GM12878 (cell line): Measurements from ENCODE around the gene PPARD. TPM values are rescaled to one million over a fixed set of nuclear protein-coding genes. Genes with fewer than 3 reads are reported as not detected.

Experiments used
- ATAC-seq: fragments of 200-7000 bp; cut with Tn5 transposase; 3 replicates; pipeline ENCODE4 v1.9.1; 2020; ENCODE audit warnings: mild to moderate bottlenecking, moderate library complexity
- BruUV-seq: library from RNA; stranded (reverse); fragments of 400-500 nt; replicated peaks from 2 replicates; lab custom pipeline; 2021; lab: Mats Ljungman, UMichigan
- CTCF ChIA-PET: fragments of 300-600 bp; sonication (Branson Sonifier 250); formaldehyde crosslinking; extraction: SDS; loops from one replicate; lab custom pipeline; 2021; ENCODE audit warnings: inconsistent platforms; lab: Yijun Ruan, JAX
- POLR2A ChIA-PET: fragments of 350-600 bp; formaldehyde crosslinking; extraction: SDS; loops from one replicate; lab custom pipeline; 2021; ENCODE audit warnings: inconsistent platforms; lab: Charles Lee
- RAD21 ChIA-PET: fragments of 300-600 bp; sonication (Branson Sonifier 250); formaldehyde crosslinking; loops from one replicate; lab custom pipeline; 2023; ENCODE audit warnings: antibody characterized with exemption; ENCODE audit not compliant: unreplicated experiment; lab: Charles Lee
- SMC1A ChIA-PET: fragments of 300-600 bp; sonication (Branson Sonifier 250); formaldehyde crosslinking; loops from one replicate; lab custom pipeline; 2023; ENCODE audit not compliant: unreplicated experiment, uncharacterized antibody; lab: Charles Lee
- DNase-seq: peaks from one replicate; pipeline ENCODE4 v3.0.0-alpha.2; 2011; ENCODE audit warnings: low read depth, low spot score
- FAIRE-seq: peaks from 3 replicates; lab custom pipeline; 2011; peaks lifted over from hg19 to GRCh38; lab: Jason Lieb, UNC
- H2AFZ ChIP-seq: 2 replicates; pipeline ENCODE4 v1.6.0; 2011; ENCODE audit warnings: low read depth, low read length, control low read depth; ENCODE audit not compliant: control insufficient read depth
- H3K27ac ChIP-seq: 2 replicates; pipeline ENCODE4 v1.5.1; 2011; ENCODE audit warnings: control low read depth; ENCODE audit not compliant: control insufficient read depth, insufficient read depth
- H3K27me3 ChIP-seq, 2 experiments: replicated peaks in 1 of 2; 2 replicates each; pipeline versions ENCODE4 v1.6.0 to v1.6.1; 2011; ENCODE audit warnings: low read length in 1 of 2; ENCODE audit not compliant: control insufficient read depth in 2 of 2, insufficient read depth in 2 of 2
- H3K36me3 ChIP-seq, 2 experiments: 2 replicates each; pipeline ENCODE4 v1.5.1; 2011; ENCODE audit warnings: low read length in 1 of 2; ENCODE audit not compliant: control insufficient read depth in 2 of 2, insufficient read depth in 2 of 2
- H3K4me1 ChIP-seq: 2 replicates; pipeline ENCODE4 v1.6.1; 2011; ENCODE audit warnings: mild to moderate bottlenecking, low read length, moderate library complexity, mixed read lengths; ENCODE audit not compliant: control insufficient read depth, insufficient read depth
- H3K4me2 ChIP-seq: 2 replicates; pipeline ENCODE4 v1.6.0; 2011; ENCODE audit warnings: control low read depth; ENCODE audit not compliant: control insufficient read depth, insufficient read depth
- H3K4me3 ChIP-seq: fragments of 200-600 bp; sonication (generic); 2 replicates; pipeline ENCODE4 v1.5.1; 2016
- H3K79me2 ChIP-seq: 2 replicates; pipeline ENCODE4 v1.6.0; 2011; ENCODE audit warnings: low read length; ENCODE audit not compliant: control insufficient read depth, insufficient read depth
- H3K9ac ChIP-seq: 2 replicates; pipeline ENCODE4 v1.8.0; 2011; ENCODE audit warnings: low read length, control low read depth, mixed read lengths; ENCODE audit not compliant: control insufficient read depth, insufficient read depth
- H3K9me3 ChIP-seq: replicated peaks from 3 replicates; pipeline ENCODE4 v1.5.1; 2011; ENCODE audit warnings: mild to moderate bottlenecking, low read length; ENCODE audit not compliant: control insufficient read depth, insufficient read depth
- H4K20me1 ChIP-seq: 2 replicates; pipeline ENCODE4 v1.6.0; 2011; ENCODE audit not compliant: control insufficient read depth, insufficient read depth
- EP300 ChIP-seq, 2 experiments: fragments of 150-350 bp in 1 of 2; IDR thresholded peaks; 2 replicates each; pipeline ENCODE4 v1.6.1; 2011 to 2012; ENCODE audit warnings: low read depth in 2 of 2, low read length in 2 of 2, borderline replicate concordance in 1 of 2, improper control_type of control experiment in 1 of 2, inconsistent platforms in 1 of 2; ENCODE audit not compliant: control insufficient read depth in 1 of 2
- GATAD2B ChIP-seq: fragments of 450-650 bp; conservative IDR thresholded peaks from 2 replicates; pipeline ENCODE4 v1.6.1; 2017; ENCODE audit warnings: low read depth, mild to moderate bottlenecking, moderate library complexity
- IKZF1 ChIP-seq: fragments of 450-650 bp; conservative IDR thresholded peaks from 2 replicates; pipeline ENCODE4 v1.6.1; 2017; ENCODE audit warnings: antibody characterized with exemption, mild to moderate bottlenecking
- MXI1 ChIP-seq: fragments of 150-350 bp; IDR thresholded peaks from 2 replicates; pipeline ENCODE4 v1.6.1; 2011; ENCODE audit warnings: low read depth, mild to moderate bottlenecking, inconsistent platforms, low read length, improper control_type of control experiment
- NFYB ChIP-seq: IDR thresholded peaks from 2 replicates; pipeline ENCODE4 v1.6.1; 2011; ENCODE audit warnings: low read depth, mild to moderate bottlenecking, low read length, improper control_type of control experiment, moderate library complexity; ENCODE audit not compliant: insufficient read depth
- NR2C2 ChIP-seq: IDR thresholded peaks from 2 replicates; pipeline ENCODE4 v1.6.1; 2011; ENCODE audit warnings: borderline replicate concordance, low read depth; ENCODE audit not compliant: control insufficient read depth, insufficient read length
- NR2F1 ChIP-seq: fragments of 450-650 bp; conservative IDR thresholded peaks from 2 replicates; pipeline ENCODE4 v1.6.1; 2017; ENCODE audit warnings: mild to moderate bottlenecking
- POLR2A ChIP-seq: IDR thresholded peaks from 2 replicates; pipeline ENCODE4 v1.6.1; 2011; ENCODE audit warnings: low read depth, mild to moderate bottlenecking, low read length
- RB1 ChIP-seq: fragments of 450-650 bp; formaldehyde crosslinking; IDR thresholded peaks from 2 replicates; pipeline ENCODE4 v1.6.1; 2017; ENCODE audit warnings: mild to moderate bottlenecking, borderline replicate concordance
- SREBF1 ChIP-seq: IDR thresholded peaks from 2 replicates; pipeline ENCODE4 v1.6.1; 2012; ENCODE audit warnings: mild to moderate bottlenecking, low read length
- TCF12 ChIP-seq: IDR thresholded peaks from 2 replicates; pipeline ENCODE4 v1.6.1; 2011; ENCODE audit warnings: low read depth, mild to moderate bottlenecking, low read length
- YY1 ChIP-seq: IDR thresholded peaks from 2 replicates; pipeline ENCODE4 v1.6.1; 2011; ENCODE audit warnings: low read depth, mild to moderate bottlenecking, low read length
- ZBED1 ChIP-seq: IDR thresholded peaks from 2 replicates; pipeline ENCODE4 v1.6.1; 2016; ENCODE audit warnings: borderline replicate concordance
- ZNF217 ChIP-seq: fragments of 450-650 bp; IDR thresholded peaks from 2 replicates; pipeline ENCODE4 v1.6.1; 2017; ENCODE audit warnings: antibody characterized with exemption, mild to moderate bottlenecking
- ZNF24 ChIP-seq: fragments of 450-650 bp; IDR thresholded peaks from 2 replicates; pipeline ENCODE4 v1.6.1; 2017; ENCODE audit warnings: antibody characterized with exemption, mild to moderate bottlenecking
- ZZZ3 ChIP-seq: IDR thresholded peaks from 2 replicates; pipeline ENCODE4 v1.6.1; 2011; ENCODE audit warnings: low read depth; ENCODE audit not compliant: control insufficient read depth, insufficient read length
- WGBS: methylation state at CpG from one replicate; pipeline ENCODE4 v1.1.6; 2016; ENCODE audit warnings: low lambda C conversion rate; ENCODE audit not compliant: insufficient replicate concordance, insufficient coverage; ENCODE audit errors: missing lambda C conversion rate; 5-methylcytosine and 5-hydroxymethylcytosine counted together
- in situ Hi-C: fragments of 300-500 bp; cut with MboI; formaldehyde crosslinking; loops from 9 replicates; pipeline ENCODE4 v1.14.3; 2018; ENCODE audit warnings: mixed read lengths
- intact Hi-C: fragments of 100-400 bp; cut with micrococcal nuclease; formaldehyde crosslinking; loops from one replicate; pipeline ENCODE4 v1.14.2; 2022; ENCODE audit not compliant: unreplicated experiment
- polyA plus RNA-seq, 11 experiments: library from polyadenylated mRNA; depleted of rRNA in 4 of 11; unstranded in 6 of 11; stranded (reverse) in 5 of 11; fragments of >200 nt; fragmentation: Nextera tagmentation in 4 of 11; fragmentation: Illumina TruSeq in 1 of 11; extraction: Ambion mirVana in 4 of 11; extraction: Trizol in 1 of 11; gene quantifications; 1 replicate in 1 of 11; 2 replicates in 10 of 11; pipeline versions ENCODE4 v1.2.1 to v1.2.3, GENCODE V29; 2011 to 2016; ENCODE audit warnings: inconsistent platforms in 2 of 11, missing spikeins in 2 of 11, low read depth in 1 of 11
- total RNA-seq, 4 experiments: library from RNA; depleted of rRNA in 3 of 4; stranded (reverse); fragments of >200 nt in 3 of 4; fragmentation: Illumina TruSeq in 1 of 4; extraction: Trizol in 1 of 4; gene quantifications; 2 replicates each; pipeline versions ENCODE4 v1.2.1 to v1.2.3, GENCODE V29; 2013 to 2021
- TF ChIP-seq, protein P1 (sequence below): fragments of 450-650 bp; conservative IDR thresholded peaks from 2 replicates; pipeline ENCODE4 v1.6.1; 2017; ENCODE audit warnings: mild to moderate bottlenecking, moderate library complexity
- TF ChIP-seq, protein P2 (sequence below): fragments of 450-650 bp; IDR thresholded peaks from 2 replicates; pipeline ENCODE4 v1.6.1; 2018; ENCODE audit warnings: mild to moderate bottlenecking, low read depth, moderate library complexity; ENCODE audit not compliant: partially characterized antibody

PPARD gene
- total and polyA plus RNA-seq, 10 of the 15 experiments (the other 5 are each of a cell fraction or from before 2014, with no cell fraction given): 0.05 to 12.6 (median 6.7) TPM

DNA sequence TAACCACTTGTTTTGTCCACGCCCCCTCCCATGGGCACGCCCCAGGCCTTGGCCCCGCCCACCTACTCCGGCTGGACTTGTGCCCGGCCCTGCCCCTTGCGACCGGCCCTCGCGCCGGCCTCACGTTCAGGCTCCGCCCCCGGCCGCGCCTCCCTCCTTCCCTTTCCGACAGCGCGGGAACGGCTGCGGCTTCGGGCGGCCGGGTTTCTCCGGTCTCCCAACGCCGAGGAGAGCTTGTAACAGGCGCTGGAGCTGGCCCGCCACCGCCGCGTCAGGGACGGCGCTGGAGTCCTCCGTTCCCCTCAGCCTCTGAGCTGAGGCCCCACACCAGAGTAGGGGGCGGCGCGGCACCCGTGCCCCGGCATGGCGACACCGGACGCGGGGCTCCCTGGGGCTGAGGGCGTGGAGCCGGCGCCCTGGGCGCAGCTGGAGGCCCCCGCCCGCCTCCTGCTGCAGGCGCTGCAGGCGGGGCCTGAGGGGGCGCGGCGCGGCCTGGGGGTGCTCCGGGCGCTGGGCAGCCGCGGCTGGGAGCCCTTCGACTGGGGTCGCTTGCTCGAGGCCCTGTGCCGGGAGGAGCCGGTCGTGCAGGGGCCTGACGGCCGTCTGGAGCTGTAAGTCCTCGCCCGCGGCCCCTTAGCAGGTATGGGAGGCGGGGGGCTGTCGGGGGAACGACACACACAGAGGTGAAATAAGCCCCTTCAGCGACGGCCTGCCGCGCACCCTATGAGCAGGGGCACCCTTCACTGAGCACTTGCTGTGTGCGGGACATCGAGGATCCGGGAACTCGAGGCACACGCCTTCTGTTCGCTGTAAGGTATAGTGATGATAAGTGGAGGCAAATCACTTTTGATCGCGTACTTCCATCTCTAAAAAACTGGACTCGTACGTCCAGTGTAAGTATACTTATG lies 110.1 kb downstream of the PPARD start, which contains the start of gene FANCE:
Gene FANCE (plus strand): TSS at position 156 of the 908 bp plus-strand sequence. CDS start 208 bp downstream, at position 364.
- peak within 1 kb of the TSS; percentile 72 for H3K9ac ChIP-seq
- H3K4me3 ChIP-seq: peak within 1 kb of the TSS; percentile 81
- peak within 1 kb of the TSS; percentile 93 for H2AFZ ChIP-seq
- ChIA-PET POLR2A (interaction anchor here (0.8 to 1.1 kb wide), 5 partner anchors 9 to 151 kb away, joined by 3 read pairs; partner anchors contain the start of gene RPL10A), CTCF (interaction anchor here (1.1 to 6.5 kb wide), 9 partner anchors 16 to 188 kb away, joined by 3 to 177 read pairs (median 20); partner anchors contain the start of genes DEF6, PPARD and RPL10A), SMC1A (interaction anchor here (2.0 to 6.8 kb wide), 6 partner anchors 15 to 159 kb away, joined by 7 to 116 read pairs (median 12); partner anchors contain the start of genes DEF6, PPARD and RPL10A), RAD21 (interaction anchor here (0.6 to 8.7 kb wide), 7 partner anchors 12 to 284 kb away, joined by 3 to 125 read pairs (median 6); partner anchors contain the start of genes ARMC12, DEF6, PPARD and RPL10A)
- WGBS: under 1% methylated on average over 82 of the region's 87 CpGs
- H4K20me1 ChIP-seq: no peaks in the 10 kb centered on the region
- peaks cover 10% of the 10 kb centered on the region for H3K4me1 ChIP-seq
- H3K27ac ChIP-seq: peak within 1 kb of the TSS; percentile 38; the same call in 1 of the 2 replicates
- H3K36me3 ChIP-seq: peaks cover 0 to 1% of the 10 kb centered on the region in 2 experiments; a peak in 2 of 4 replicates
- in situ Hi-C loops (loop anchor here (5.0 kb wide), 1 partner anchor 110 kb away; the partner anchor contains the start of gene PPARD), intact Hi-C loops (loop anchor here (2.0 kb wide), 1 partner anchor 16 kb away; the partner anchor contains the start of gene RPL10A)
- 0 out of 4 replicates have a peak, but pooled peaks cover 0 to 3% of the 10 kb centered on the region in 2 experiments for H3K27me3 ChIP-seq
- peak; percentile 72 for DNase-seq
- FAIRE-seq: peak; percentile 91
- ATAC-seq: peak; percentile 95
- H3K4me2 ChIP-seq: peak within 1 kb of the TSS; percentile 94
- BruUV-seq: no TSS peak
- H3K79me2 ChIP-seq: peaks cover 4% of the 10 kb centered on the region
- no peaks in the 10 kb centered on the region for H3K9me3 ChIP-seq
- no peak for TF ChIP-seq NR2C2
- TF ChIP-seq EP300 (IDR thresholded peaks at IDR 0.05; ENCODE audit: borderline replicate concordance in 1 of 2, control insufficient read depth in 1 of 2, low read depth in 2 of 2, low read length in 2 of 2): no peak
- peak; percentile 99 for TF ChIP-seq RB1
- TF ChIP-seq, protein P1, sequence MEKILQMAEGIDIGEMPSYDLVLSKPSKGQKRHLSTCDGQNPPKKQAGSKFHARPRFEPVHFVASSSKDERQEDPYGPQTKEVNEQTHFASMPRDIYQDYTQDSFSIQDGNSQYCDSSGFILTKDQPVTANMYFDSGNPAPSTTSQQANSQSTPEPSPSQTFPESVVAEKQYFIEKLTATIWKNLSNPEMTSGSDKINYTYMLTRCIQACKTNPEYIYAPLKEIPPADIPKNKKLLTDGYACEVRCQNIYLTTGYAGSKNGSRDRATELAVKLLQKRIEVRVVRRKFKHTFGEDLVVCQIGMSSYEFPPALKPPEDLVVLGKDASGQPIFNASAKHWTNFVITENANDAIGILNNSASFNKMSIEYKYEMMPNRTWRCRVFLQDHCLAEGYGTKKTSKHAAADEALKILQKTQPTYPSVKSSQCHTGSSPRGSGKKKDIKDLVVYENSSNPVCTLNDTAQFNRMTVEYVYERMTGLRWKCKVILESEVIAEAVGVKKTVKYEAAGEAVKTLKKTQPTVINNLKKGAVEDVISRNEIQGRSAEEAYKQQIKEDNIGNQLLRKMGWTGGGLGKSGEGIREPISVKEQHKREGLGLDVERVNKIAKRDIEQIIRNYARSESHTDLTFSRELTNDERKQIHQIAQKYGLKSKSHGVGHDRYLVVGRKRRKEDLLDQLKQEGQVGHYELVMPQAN: peak; percentile 95
- TF ChIP-seq ZNF24: 0 out of 2 replicates have a peak, but pooled peaks have one; percentile 8
- peak; percentile 84 for TF ChIP-seq GATAD2B
- TF ChIP-seq MXI1: no peak; the same call in none of the 2 replicates
- TF ChIP-seq ZZZ3: no peak
- no peak for TF ChIP-seq NFYB
- peak; percentile 84 for TF ChIP-seq IKZF1
- TF ChIP-seq ZNF217: 0 out of 2 replicates have a peak, but pooled peaks have one; percentile 47
- TF ChIP-seq SREBF1: no peak
- TF ChIP-seq ZBED1: no peak
- 0 out of 2 replicates have a peak, but pooled peaks have one; percentile 1 for TF ChIP-seq TCF12
- TF ChIP-seq, protein P2, sequence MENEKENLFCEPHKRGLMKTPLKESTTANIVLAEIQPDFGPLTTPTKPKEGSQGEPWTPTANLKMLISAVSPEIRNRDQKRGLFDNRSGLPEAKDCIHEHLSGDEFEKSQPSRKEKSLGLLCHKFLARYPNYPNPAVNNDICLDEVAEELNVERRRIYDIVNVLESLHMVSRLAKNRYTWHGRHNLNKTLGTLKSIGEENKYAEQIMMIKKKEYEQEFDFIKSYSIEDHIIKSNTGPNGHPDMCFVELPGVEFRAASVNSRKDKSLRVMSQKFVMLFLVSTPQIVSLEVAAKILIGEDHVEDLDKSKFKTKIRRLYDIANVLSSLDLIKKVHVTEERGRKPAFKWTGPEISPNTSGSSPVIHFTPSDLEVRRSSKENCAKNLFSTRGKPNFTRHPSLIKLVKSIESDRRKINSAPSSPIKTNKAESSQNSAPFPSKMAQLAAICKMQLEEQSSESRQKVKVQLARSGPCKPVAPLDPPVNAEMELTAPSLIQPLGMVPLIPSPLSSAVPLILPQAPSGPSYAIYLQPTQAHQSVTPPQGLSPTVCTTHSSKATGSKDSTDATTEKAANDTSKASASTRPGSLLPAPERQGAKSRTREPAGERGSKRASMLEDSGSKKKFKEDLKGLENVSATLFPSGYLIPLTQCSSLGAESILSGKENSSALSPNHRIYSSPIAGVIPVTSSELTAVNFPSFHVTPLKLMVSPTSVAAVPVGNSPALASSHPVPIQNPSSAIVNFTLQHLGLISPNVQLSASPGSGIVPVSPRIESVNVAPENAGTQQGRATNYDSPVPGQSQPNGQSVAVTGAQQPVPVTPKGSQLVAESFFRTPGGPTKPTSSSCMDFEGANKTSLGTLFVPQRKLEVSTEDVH: peak; percentile 70
- TF ChIP-seq NR2F1: peak; percentile 56; the same call in 1 of the 2 replicates
- TF ChIP-seq POLR2A: peak; percentile 69
- 0 out of 2 replicates have a peak, but pooled peaks have one; percentile 15 for TF ChIP-seq YY1
